HG02943 (cell line): ENCODE data around the gene FGF2.
"Not testable (repeated sequence)": the region's sequence is repeated elsewhere in the genome, so short reads cannot be mapped to it uniquely, and the experiment has no call there.

Experiments used
- ATAC-seq: cut with Tn5 transposase; IDR thresholded peaks from one replicate; pipeline ENCODE4 v1.9.1; 2021; ENCODE audit warnings: mild to moderate bottlenecking, low read depth, moderate library complexity; ENCODE audit not compliant: unreplicated experiment

FGF2 gene

DNA sequence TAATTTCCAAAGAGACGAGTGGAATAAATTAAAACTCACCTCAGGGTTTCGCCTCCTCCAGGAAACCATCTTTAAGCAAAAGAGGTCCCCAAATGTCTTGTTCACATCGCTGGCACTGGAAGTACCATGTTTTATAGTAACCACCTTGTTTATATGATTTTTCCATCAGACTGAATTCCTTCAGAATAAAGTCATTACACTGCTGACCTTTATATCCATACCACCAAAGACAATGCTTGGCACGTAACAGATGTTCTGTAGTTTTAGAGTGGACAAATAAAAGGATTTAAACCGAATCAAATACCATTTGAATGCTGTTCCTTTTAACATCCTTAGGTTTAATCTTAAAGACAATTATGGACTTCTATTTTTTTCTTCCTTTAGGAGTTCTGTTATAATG, 91.1 kb downstream of the FGF2 start:
- ATAC-seq: no peak

DNA sequence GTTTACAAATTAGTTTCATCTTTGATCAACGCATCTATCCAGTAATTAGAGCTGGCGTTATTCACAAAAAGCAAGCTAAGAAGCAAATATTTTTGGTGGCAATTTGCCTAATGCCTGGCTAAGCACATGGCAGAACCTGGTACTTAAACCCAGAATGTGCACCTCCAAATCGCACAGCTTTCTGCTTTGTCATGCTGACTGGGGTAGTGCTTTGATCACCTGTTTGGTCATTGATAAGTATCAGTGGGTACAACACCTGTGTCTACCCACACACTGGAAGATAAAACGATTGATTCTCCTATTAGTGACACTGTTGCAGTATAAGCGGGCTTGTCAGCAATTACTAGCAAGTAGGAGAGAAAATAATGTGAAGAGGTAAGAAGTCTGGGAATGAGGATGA, 93.8 kb downstream of the FGF2 start:
- no peak for ATAC-seq

DNA sequence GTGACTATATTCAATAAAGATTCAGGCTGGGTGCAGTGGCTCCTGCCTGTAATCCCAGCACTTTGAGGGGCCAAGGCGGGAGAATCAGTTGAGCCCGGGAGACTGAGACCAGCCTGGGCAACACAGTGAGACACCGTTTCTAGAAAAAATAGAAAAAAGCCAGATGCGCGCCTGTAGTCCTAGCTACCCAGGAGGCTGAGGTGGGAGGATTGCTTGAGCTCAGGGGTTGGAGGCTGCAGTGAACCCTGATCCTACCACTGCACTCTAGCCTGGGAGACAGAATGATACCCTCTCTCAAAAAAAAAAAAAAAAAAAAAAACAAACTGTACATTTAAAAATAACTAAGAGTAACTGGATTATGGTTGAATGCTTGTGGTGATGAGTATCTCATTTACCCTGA, 94.7 kb downstream of the FGF2 start:
- ATAC-seq: no peak

DNA sequence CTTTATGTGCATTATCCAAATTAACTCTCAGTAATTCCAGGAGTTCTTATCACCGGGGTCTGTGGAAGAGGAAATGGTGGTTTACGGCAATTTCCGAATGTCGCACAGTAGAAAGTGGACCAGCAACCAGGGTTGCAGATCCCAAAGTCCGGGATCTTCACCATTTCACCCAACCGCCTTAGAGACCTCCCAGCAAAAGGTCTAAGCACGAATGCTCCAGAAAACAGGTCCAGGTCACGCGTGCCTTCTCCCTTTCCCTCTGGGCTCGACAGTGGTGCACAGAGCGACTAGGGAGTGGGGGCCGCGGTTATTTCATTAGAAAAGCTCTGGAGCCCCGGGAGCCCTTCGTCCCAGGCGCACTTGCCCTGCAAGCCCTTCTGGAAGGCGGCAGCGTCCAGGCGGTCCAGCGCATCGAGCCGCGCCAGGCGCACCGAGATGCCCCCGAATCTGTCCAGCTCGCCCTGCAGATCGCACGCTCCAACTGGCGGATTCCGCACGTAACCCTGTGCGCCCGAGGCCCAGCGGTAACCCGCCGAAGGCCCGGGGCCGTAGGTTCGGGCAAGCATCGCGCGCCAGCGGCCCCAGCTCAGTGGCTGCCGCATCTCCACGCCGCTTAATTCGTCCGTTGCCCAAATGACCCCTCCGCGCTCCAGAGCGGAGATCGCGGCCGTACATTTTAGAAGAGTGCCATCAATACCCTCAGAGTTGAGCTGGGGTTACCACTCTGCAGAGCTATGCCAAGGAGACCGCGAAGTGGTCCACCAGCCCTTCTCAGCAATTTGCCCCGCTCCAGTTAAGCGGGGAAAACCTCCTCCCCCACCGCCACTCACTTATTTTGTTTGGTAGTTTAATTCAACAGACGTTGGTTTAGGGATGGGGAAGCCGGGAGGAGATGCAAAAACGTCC, 95.6 kb downstream of the FGF2 start, which contains the start of gene NUDT6:
NUDT6 (minus strand) TSS at position 627 of the 906 bp plus-strand sequence; CDS start at position 602, 25 bp downstream.
- peak; percentile 83 for ATAC-seq

DNA sequence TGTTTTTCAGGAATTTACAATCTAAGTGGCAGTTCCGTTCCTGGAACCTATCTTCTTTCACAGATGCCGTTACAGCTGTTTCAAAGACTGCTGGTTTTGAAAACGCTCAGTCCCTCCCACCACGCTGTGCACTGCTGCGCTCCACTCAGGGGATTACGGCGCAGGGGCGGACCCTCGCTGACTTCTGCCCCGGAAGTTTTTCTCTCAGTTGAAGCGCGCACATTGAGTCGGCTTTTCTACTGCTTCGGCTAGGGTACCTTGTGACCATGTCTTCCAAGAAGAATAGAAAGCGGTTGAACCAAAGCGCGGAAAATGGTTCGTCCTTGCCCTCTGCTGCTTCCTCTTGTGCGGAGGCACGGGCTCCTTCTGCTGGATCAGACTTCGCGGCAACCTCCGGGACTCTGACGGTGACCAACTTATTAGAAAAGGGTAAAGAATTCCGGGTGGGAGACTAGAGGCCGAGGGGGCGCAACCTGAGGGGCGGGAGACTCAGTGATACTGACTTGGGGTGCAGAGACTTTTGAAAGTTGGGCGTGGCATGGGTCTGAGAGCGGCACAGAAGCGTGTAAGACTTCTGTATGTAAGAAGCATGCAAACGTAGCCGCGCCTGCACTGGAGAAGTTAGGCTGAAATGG, 96.4 kb downstream of the FGF2 start:
- ATAC-seq: peak; percentile 98

DNA sequence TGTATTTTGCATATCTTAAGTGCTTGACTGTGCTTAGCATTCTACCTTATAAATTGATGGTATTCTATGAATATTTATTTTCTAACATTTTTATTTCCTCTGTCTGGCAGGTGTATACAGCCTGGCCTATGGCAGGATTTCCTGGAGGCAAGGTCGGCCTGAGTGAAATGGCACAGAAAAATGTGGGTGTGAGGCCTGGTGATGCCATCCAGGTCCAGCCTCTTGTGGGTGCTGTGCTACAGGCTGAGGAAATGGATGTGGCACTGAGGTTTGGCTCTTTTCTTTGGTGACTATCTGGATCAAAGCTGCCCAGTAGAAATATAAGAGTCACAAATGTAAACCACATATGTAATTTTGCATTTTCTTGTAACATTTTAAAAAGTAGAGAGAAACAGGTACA, 102.3 kb downstream of the FGF2 start:
- ATAC-seq: no peak

DNA sequence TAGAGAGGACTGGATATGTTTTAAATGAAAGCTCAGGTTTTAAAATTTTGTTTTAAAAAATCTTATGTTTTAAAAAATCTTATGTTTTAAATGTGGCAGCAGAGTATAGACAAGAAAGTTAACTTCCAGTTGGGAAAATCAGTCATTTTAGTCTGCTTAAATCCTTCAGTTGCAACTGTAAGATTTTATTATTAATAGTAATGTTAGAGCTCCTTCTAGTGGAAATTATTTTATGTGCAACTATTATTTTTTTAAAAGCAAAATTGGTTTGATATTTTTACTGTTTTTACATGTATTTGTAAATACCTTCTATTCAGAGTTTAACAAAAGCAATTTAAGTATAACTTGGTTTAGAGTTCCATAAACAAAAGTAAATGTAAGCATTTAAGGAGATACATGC, 104.2 kb downstream of the FGF2 start:
- no peak for ATAC-seq

DNA sequence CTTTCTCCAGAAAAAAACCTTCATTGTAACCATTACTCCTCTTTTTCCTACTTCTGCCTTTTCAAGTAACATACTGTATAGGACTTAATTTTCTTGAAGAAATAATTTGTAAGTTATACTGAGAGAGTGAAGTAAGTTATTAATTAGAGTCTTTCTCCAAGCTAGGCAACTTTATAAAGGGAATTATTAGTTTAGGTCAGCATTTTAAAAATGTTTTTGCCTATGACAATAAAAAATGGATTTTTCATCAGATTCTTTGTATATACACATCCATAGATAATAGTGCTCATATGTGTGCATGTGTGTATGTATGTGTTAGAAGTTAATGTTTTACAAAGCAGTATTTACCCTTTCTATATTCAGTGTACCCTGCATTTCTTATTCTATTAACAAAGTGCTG, 106.1 kb downstream of the FGF2 start:
- no peak for ATAC-seq

DNA sequence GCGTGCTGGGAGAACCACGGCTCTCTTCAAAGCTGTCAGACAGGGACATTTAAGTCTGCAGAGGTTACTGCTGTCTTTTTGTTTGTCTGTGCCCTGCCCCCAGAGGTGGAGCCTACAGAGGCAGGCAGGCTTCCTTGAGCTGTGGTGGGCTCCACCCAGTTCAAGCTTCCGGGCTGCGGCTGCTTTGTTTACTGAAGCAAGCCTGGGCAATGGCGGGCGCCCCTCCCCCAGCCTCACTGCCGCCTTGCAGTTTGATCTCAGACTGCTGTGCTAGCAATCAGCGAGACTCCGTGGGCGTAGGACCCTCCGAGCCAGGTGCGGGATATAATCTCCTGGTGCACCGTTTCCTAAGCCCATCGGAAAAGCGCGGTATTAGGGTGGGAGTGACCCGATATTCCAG, 118.5 kb downstream of the FGF2 start:
- not testable (repeated sequence) for ATAC-seq

DNA sequence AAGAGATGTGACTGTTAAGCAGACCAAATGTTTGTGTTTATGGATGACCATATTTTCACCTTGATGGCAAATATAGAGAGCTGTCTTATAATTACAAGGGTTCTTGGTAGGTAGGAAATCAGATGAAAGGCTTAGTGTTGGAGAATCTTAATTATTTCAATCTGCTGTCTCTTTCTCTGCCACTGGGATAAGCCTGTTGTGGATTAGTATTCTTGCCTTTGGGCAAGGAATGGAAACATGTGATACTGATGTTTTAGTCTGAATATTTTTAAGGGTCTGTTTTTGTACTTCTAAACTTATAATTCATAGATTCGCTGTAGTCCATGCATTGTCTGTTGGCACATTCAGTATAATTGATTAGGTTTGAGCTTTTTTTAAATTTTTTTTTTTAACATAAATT, 119.5 kb downstream of the FGF2 start:
- no peak for ATAC-seq
